OCI-LY3 (cell line): ENCODE measurements around the gene POLL.

Experiments
- H2AFZ ChIP-seq: fragments of 200-600, 300-600 bp; shearing (Covaris generic); 2 replicates; pipeline ENCODE4 v1.6.0; 2014; ENCODE audit warnings: antibody characterized with exemption, low read depth, low read length
- H3K27ac ChIP-seq: fragments of 200-600, 300-600 bp; sonication (generic); 2 replicates; pipeline ENCODE4 v1.5.1; 2014; ENCODE audit warnings: mild to moderate bottlenecking, low read length, moderate library complexity, mixed read lengths
- H3K27me3 ChIP-seq: fragments of 200-600, 300-600 bp; sonication (generic); 2 replicates; pipeline ENCODE4 v1.6.1; 2014; ENCODE audit warnings: low read depth, low read length, mixed read lengths
- H3K36me3 ChIP-seq: fragments of 200-600, 300-600 bp; sonication (generic); replicated peaks from 2 replicates; pipeline ENCODE3; 2014; ENCODE audit warnings: low read depth, low read length, mixed read lengths
- H3K4me1 ChIP-seq: fragments of 300-600, 200-600 bp; sonication (generic); 2 replicates; pipeline ENCODE4 v1.6.1; 2014; ENCODE audit warnings: low read length, mixed read lengths
- H3K4me2 ChIP-seq: fragments of 200-600, 300-600 bp; sonication (generic); 2 replicates; pipeline ENCODE4 v1.6.1; 2014; ENCODE audit warnings: low read length, mixed read lengths
- H3K4me3 ChIP-seq: fragments of 300-600, 200-600 bp; sonication (generic); 2 replicates; pipeline ENCODE4 v1.5.1; 2014; ENCODE audit warnings: antibody characterized with exemption, mild to moderate bottlenecking, low read length, moderate library complexity
- H3K79me2 ChIP-seq: fragments of 300-600, 200-600 bp; shearing (Covaris generic); 2 replicates; pipeline ENCODE4 v1.6.1; 2014; ENCODE audit warnings: mild to moderate bottlenecking, low read length, mixed read lengths
- H3K9ac ChIP-seq: fragments of 300-600, 200-600 bp; shearing (Covaris generic); 2 replicates; pipeline ENCODE4 v1.6.0; 2014; ENCODE audit warnings: mild to moderate bottlenecking, low read length, moderate library complexity
- H3K9me3 ChIP-seq: fragments of 200-600, 300-600 bp; shearing (Covaris generic); 2 replicates; pipeline ENCODE4 v1.6.1; 2014; ENCODE audit warnings: low read length, mixed read lengths; ENCODE audit not compliant: insufficient read depth
- H4K20me1 ChIP-seq: fragments of 200-600, 300-600 bp; sonication (generic); 2 replicates; pipeline ENCODE4 v1.6.1; 2016; ENCODE audit warnings: low read length, mixed read lengths; ENCODE audit not compliant: insufficient read depth
- CTCF ChIP-seq: fragments of 200-600, 300-600 bp; sonication (generic); IDR thresholded peaks from 2 replicates; pipeline ENCODE4 v1.5.1; 2014; ENCODE audit warnings: antibody characterized with exemption, low read length, low read depth
- EZH2phosphoT487 ChIP-seq: fragments of 200-600 bp; shearing (Covaris generic); IDR thresholded peaks from 2 replicates; pipeline ENCODE4 v1.6.1; 2018; ENCODE audit warnings: antibody characterized with exemption, mixed run types, low read depth

The POLL gene

DNA sequence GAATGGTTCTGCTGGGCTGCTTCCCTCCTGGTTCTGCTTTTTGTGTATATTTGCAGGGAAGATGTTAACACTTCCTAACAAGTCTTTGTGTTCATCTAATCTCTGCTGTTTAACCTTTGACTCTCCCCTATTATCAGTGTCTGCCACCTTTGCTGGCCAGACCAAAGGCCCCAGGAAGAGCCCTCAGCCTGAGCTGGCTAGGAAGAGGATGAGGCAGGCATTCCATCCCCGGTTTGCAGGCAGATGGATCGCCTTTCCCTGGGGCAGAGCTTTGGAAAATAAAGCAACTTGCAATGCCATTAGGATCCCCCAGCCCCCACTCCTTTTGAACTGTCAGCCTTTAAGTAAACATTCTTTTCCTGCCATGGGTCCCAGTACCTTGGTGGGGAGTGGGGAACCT is 19.1 kb upstream of the POLL start:
- Histone ChIP-seq H3K4me1 (no peaks in the 10 kb centered on the region), H3K36me3 (peaks cover 3% of the 10 kb centered on the region), H2AFZ (no peak overlapping the region), H3K27me3 (no peaks in the 10 kb centered on the region), H3K4me2 (no peak overlapping the region), H3K27ac (no peak overlapping the region), H4K20me1 (no peaks in the 10 kb centered on the region), H3K4me3 (no peak overlapping the region), H3K9me3 (no peaks in the 10 kb centered on the region), H3K9ac (no peak overlapping the region), H3K79me2 (no peaks in the 10 kb centered on the region)
- TF ChIP-seq EZH2phosphoT487, result no peak
- no peak for TF ChIP-seq CTCF

DNA sequence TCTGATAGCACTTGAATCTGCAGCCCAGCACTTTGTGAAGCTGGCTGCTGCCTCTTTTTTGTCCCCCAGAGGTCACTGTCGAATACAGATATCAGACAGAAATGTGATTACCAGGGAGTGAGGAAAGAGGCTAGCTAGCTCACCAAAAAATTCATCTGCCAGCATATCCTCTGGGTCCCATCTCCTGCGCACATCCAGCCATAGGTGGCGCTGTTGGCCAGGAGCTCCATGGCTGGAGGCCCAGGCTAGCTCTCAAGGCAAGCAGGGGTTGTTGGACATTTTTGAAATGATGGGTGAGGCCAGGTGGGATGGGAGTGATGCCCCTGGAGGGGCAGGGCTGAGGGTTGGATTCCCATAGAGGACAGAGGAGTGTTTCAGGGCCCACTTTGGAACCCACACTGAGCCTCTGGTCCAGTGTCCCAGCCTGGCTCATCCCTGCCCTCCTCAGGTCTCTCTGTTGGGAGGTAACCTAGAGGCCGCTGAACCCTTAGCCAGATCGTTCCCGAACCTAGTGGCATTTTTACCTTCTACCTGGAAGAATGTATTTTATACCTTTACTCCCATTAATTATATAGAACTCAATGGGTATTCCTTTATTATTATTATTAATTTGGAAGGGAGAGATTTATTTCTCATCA is 14.8 kb upstream of the POLL start:
- Histone ChIP-seq H4K20me1 (no peaks in the 10 kb centered on the region), H3K79me2 (no peaks in the 10 kb centered on the region), H3K9me3 (no peaks in the 10 kb centered on the region), H3K9ac (no peak overlapping the region), H3K4me3 (no peak overlapping the region), H3K4me1 (no peaks in the 10 kb centered on the region), H3K4me2 (no peak overlapping the region), H2AFZ (no peak overlapping the region), H3K27me3 (no peaks in the 10 kb centered on the region), H3K36me3 (no peaks in the 10 kb centered on the region), H3K27ac (no peak overlapping the region)
- TF ChIP-seq EZH2phosphoT487, result no peak
- TF ChIP-seq CTCF, result peak; percentile 84

DNA sequence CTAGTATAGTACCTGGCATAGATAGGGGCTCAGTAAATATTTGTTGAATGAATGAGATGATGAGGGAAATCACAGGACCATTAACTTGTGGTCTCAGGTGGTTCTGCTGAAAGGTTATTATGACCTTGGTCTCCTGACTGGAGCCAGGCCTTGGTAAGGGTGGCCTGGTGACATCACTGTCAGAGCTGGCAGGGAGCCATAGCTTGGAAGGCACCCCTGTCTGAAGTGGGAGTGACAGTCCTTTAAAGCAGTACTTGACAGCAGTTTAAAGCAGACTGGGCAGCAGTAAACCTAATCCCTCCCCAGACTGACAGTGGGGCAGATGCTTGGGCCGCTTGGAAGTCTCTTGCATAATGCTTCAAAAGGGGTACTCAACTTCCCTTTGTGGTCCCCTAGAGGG is 13.5 kb upstream of the POLL start:
- H3K79me2 ChIP-seq, result no peaks in the 10 kb centered on the region

More for the DNA sequence above, 13.5 kb upstream of the POLL start:
- H3K27ac ChIP-seq, result no peak overlapping the region
- no peaks in the 10 kb centered on the region for H3K36me3 ChIP-seq
- no peaks in the 10 kb centered on the region for H4K20me1 ChIP-seq
- H3K4me3 ChIP-seq, result no peak overlapping the region
- H3K9me3 ChIP-seq, result no peaks in the 10 kb centered on the region
- H3K4me1 ChIP-seq, result no peaks in the 10 kb centered on the region
- no peak overlapping the region for H3K4me2 ChIP-seq
- no peak overlapping the region for H2AFZ ChIP-seq
- no peak overlapping the region for H3K9ac ChIP-seq
- no peaks in the 10 kb centered on the region for H3K27me3 ChIP-seq
- TF ChIP-seq CTCF, result no peak
- no peak for TF ChIP-seq EZH2phosphoT487
